HepG2 (cell line): ENCODE measurements around the gene LOC128125822.
A peak's percentile ranks its signal among the peaks of the same experiment; 100 is the strongest.

ENCODE experiments used
- CBX5 ChIP-seq: sonication (generic); formaldehyde crosslinking; IDR thresholded peaks from 2 replicates; pipeline ENCODE4 v1.4.0; 2020; ENCODE audit warnings: missing genetic modification reagents, borderline replicate concordance
- FOXK2 ChIP-seq: fragments of 450-650 bp; IDR thresholded peaks from 2 replicates; pipeline ENCODE4 v1.6.1; 2016
- KAT8 ChIP-seq: IDR thresholded peaks from 2 replicates; pipeline ENCODE4 v1.6.1; 2016; ENCODE audit warnings: missing genetic modification reagents, missing compliant biosample characterization
- NAIF1 ChIP-seq: sonication (generic); formaldehyde crosslinking; IDR thresholded peaks from 2 replicates; pipeline ENCODE4 v1.5.0; 2020; ENCODE audit warnings: mild to moderate bottlenecking, missing genetic modification reagents, borderline replicate concordance
- NFIB ChIP-seq: sonication (generic); formaldehyde crosslinking; IDR thresholded peaks from 2 replicates; pipeline ENCODE4 v1.9.0; 2021; ENCODE audit warnings: missing genetic modification reagents, mild to moderate bottlenecking, borderline replicate concordance
- SMYD3 ChIP-seq: sonication (generic); formaldehyde crosslinking; IDR thresholded peaks from 2 replicates; pipeline ENCODE4 v1.8.1; 2023; ENCODE audit warnings: mild to moderate bottlenecking, missing genetic modification reagents
- SP140L ChIP-seq: sonication (generic); formaldehyde crosslinking; IDR thresholded peaks from 2 replicates; pipeline ENCODE4 v1.4.0; 2020; ENCODE audit warnings: missing genetic modification reagents, borderline replicate concordance
- SPEN ChIP-seq: sonication (generic); formaldehyde crosslinking; IDR thresholded peaks from 2 replicates; pipeline ENCODE4 v1.5.1; 2020; ENCODE audit warnings: low read depth, mild to moderate bottlenecking, missing genetic modification reagents
- TBX2 ChIP-seq: sonication (generic); formaldehyde crosslinking; IDR thresholded peaks from 2 replicates; pipeline ENCODE4 v1.5.0; 2020; ENCODE audit warnings: missing genetic modification reagents, mild to moderate bottlenecking, borderline replicate concordance
- TFDP2 ChIP-seq: sonication (generic); formaldehyde crosslinking; IDR thresholded peaks from 2 replicates; pipeline ENCODE4 v1.4.0; 2020; ENCODE audit warnings: missing genetic modification reagents
- ZBTB40 ChIP-seq, 2 experiments: fragments of 450-650 bp in 1 of 2; sonication (generic) in 1 of 2; formaldehyde crosslinking in 1 of 2; IDR thresholded peaks; 2 replicates each; pipeline versions ENCODE4 v1.6.1 to v1.8.0; 2016 to 2022; ENCODE audit warnings: antibody characterized with exemption in 1 of 2, mild to moderate bottlenecking in 1 of 2, missing genetic modification reagents in 1 of 2
- ZC3H13 ChIP-seq: sonication (generic); formaldehyde crosslinking; IDR thresholded peaks from 2 replicates; pipeline ENCODE4 v1.8.1; 2023; ENCODE audit warnings: mild to moderate bottlenecking, missing genetic modification reagents, moderate library complexity
- ZNF143 ChIP-seq: sonication (generic); formaldehyde crosslinking; IDR thresholded peaks from 2 replicates; pipeline ENCODE4 v1.4.0; 2020; ENCODE audit warnings: missing genetic modification reagents
- ZNF225 ChIP-seq: sonication (generic); formaldehyde crosslinking; IDR thresholded peaks from 2 replicates; pipeline ENCODE4 v1.4.0; 2020; ENCODE audit warnings: mild to moderate bottlenecking, missing genetic modification reagents
- ZNF512 ChIP-seq: sonication (generic); formaldehyde crosslinking; IDR thresholded peaks from 2 replicates; pipeline ENCODE4 v1.4.0; 2020; ENCODE audit warnings: mild to moderate bottlenecking, missing genetic modification reagents
- ZNF691 ChIP-seq: sonication (generic); formaldehyde crosslinking; IDR thresholded peaks from 2 replicates; pipeline ENCODE4 v1.4.0; 2020; ENCODE audit warnings: missing genetic modification reagents, low read depth, mild to moderate bottlenecking, borderline replicate concordance
- ZNF761 ChIP-seq: sonication (generic); formaldehyde crosslinking; conservative IDR thresholded peaks from 2 replicates; pipeline ENCODE4 v1.4.0; 2020; ENCODE audit warnings: mild to moderate bottlenecking, missing genetic modification reagents

The LOC128125822 gene

GRCh38 chr6:63565058-63565726 is 7.1 kb upstream of the LOC128125822 start (continued):
- TF ChIP-seq ZBTB40 (IDR thresholded peaks at IDR 0.05) (no peak), ZBTB40 (CRISPR knock-in tag; IDR thresholded peaks at IDR 0.05) (no peak; the same call in 1 of the 2 replicates), SMYD3 (CRISPR knock-in tag) (no peak), ZNF512 (CRISPR knock-in tag) (no peak), NAIF1 (no peak), TFDP2 (CRISPR knock-in tag) (no peak), SPEN (peak; percentile 52; the same call in 1 of the 2 replicates), TBX2 (CRISPR knock-in tag) (peak; percentile 23; the same call in 1 of the 2 replicates), NFIB (no peak), ZNF225 (no peak), ZNF761 (0 out of 2 replicates have a peak, but pooled peaks have one; percentile 36), SP140L (no peak), CBX5 (CRISPR knock-in tag) (no peak), KAT8 (peak; percentile 78; the same call in 1 of the 2 replicates), ZC3H13 (CRISPR knock-in tag) (no peak), ZNF143 (CRISPR knock-in tag) (no peak), ZNF691 (no peak), FOXK2 (no peak)
